HCT116 (cell line): Measurements from ENCODE around the gene BSX. TPM values are rescaled to one million over a fixed set of nuclear protein-coding genes. Genes with fewer than 3 reads are reported as not detected.

Source experiments
- ATAC-seq: fragments of 200-7000 bp; cut with Tn5 transposase; 2 replicates; pipeline ENCODE4 v1.9.1; 2020; ENCODE audit warnings: mild to moderate bottlenecking, moderate library complexity
- BruUV-seq: library from RNA; stranded (reverse); fragments of 400-500 nt; replicated peaks from 2 replicates; lab custom pipeline; 2021; lab: Mats Ljungman, UMichigan
- CTCF ChIA-PET: fragments of 300-600 bp; sonication (Branson Sonifier 250); formaldehyde crosslinking; loops from one replicate; lab custom pipeline; 2021; ENCODE audit warnings: antibody characterized with exemption; lab: Charles Lee
- POLR2A ChIA-PET: fragments of 300-600, 350-600 bp; sonication (Branson Sonifier 250); formaldehyde crosslinking; loops from one replicate; lab custom pipeline; 2021; ENCODE audit warnings: antibody characterized with exemption; lab: Charles Lee
- RAD21 ChIA-PET, 2 experiments: fragments of 300-600 bp; sonication (Branson Sonifier 250); formaldehyde crosslinking; loops; one replicate each; lab custom pipeline; 2023; ENCODE audit warnings: low total read pairs in 2 of 2; ENCODE audit not compliant: uncharacterized antibody in 2 of 2, unreplicated experiment in 2 of 2, low non-redundant PET in 1 of 2; lab: Charles Lee
- DNase-seq: peaks from one replicate; pipeline ENCODE4 v3.0.0-alpha.2; 2010; ENCODE audit warnings: low read depth, low spot score
- H2AFZ ChIP-seq: fragments of 200-600 bp; shearing (Covaris generic), sonication (generic); 2 replicates; pipeline ENCODE4 v1.6.1; 2017; ENCODE audit warnings: low read depth, mixed run types, mixed read lengths, antibody characterized with exemption, low read length; ENCODE audit not compliant: poor library complexity, severe bottlenecking
- H3K27ac ChIP-seq: 2 replicates; pipeline ENCODE4 v1.5.1; 2012; ENCODE audit warnings: low read depth, low read length
- H3K27me3 ChIP-seq: fragments of 200-600 bp; sonication (generic); 2 replicates; pipeline ENCODE4 v1.6.1; 2016; ENCODE audit warnings: mixed run types, low read length, mixed read lengths; ENCODE audit not compliant: insufficient read depth
- H3K36me3 ChIP-seq, 2 experiments: fragments of 200-500 bp in 1 of 2; fragments of 200-600 bp in 1 of 2; sonication (Bioruptor generic) in 1 of 2; sonication (generic) in 1 of 2; 2 replicates each; pipeline versions ENCODE4 v1.5.1 to v1.6.1; 2014 to 2016; ENCODE audit warnings: low read length in 2 of 2, inconsistent platforms in 1 of 2, mixed read lengths in 1 of 2, mixed run types in 1 of 2; ENCODE audit not compliant: insufficient read depth in 2 of 2, control insufficient read depth in 1 of 2
- H3K4me1 ChIP-seq, 2 experiments: fragments of 200-600 bp in 1 of 2; sonication (generic) in 1 of 2; 2 replicates each; pipeline versions ENCODE4 v1.5.1 to v1.6.1; 2012 to 2017; ENCODE audit warnings: low read length in 2 of 2, inconsistent platforms in 1 of 2, mild to moderate bottlenecking in 1 of 2, mixed read lengths in 1 of 2, mixed run types in 1 of 2, moderate library complexity in 1 of 2; ENCODE audit not compliant: insufficient read depth in 2 of 2, control insufficient read depth in 1 of 2
- H3K4me2 ChIP-seq: fragments of 200-600 bp; sonication (generic); 2 replicates; pipeline ENCODE4 v1.6.1; 2017; ENCODE audit warnings: mixed run types, low read length, mixed read lengths
- H3K4me3 ChIP-seq, 2 experiments: fragments of 200-600 bp in 1 of 2; sonication (generic) in 1 of 2; replicated peaks in 1 of 2; 2 replicates each; pipeline ENCODE4 v1.5.1; 2011 to 2016; ENCODE audit warnings: low read length in 2 of 2, control low read depth in 1 of 2, low read depth in 1 of 2, mild to moderate bottlenecking in 1 of 2, mixed read lengths in 1 of 2, mixed run types in 1 of 2
- H3K79me2 ChIP-seq: fragments of 200-600 bp; sonication (generic); 2 replicates; pipeline ENCODE4 v1.6.1; 2017; ENCODE audit warnings: mild to moderate bottlenecking, mixed run types, low read length, moderate library complexity, mixed read lengths; ENCODE audit not compliant: insufficient read depth
- H3K9ac ChIP-seq: fragments of 200-600 bp; sonication (generic); 2 replicates; pipeline ENCODE4 v1.6.1; 2016; ENCODE audit warnings: low read length, mixed read lengths
- H3K9me2 ChIP-seq: fragments of 200-600 bp; sonication (generic), shearing (Covaris generic); 2 replicates; pipeline ENCODE4 v1.6.1; 2017; ENCODE audit warnings: mixed run types, mild to moderate bottlenecking, moderate library complexity; ENCODE audit not compliant: insufficient read depth
- H3K9me3 ChIP-seq, 2 experiments: fragments of 200-500 bp in 1 of 2; fragments of 200-600 bp in 1 of 2; sonication (Bioruptor generic) in 1 of 2; sonication (generic) in 1 of 2; 2 replicates each; pipeline ENCODE4 v1.6.1; 2014 to 2017; ENCODE audit warnings: low read length in 2 of 2, mixed read lengths in 2 of 2, inconsistent platforms in 1 of 2, low read depth in 1 of 2, mild to moderate bottlenecking in 1 of 2, mixed run types in 1 of 2, moderate library complexity in 1 of 2; ENCODE audit not compliant: control insufficient read depth in 1 of 2, insufficient read depth in 1 of 2
- H4K20me1 ChIP-seq: fragments of 200-600 bp; sonication (generic), shearing (Covaris generic); 2 replicates; pipeline ENCODE4 v1.6.1; 2017; ENCODE audit warnings: mixed run types, mild to moderate bottlenecking, moderate library complexity; ENCODE audit not compliant: insufficient read depth
- ATF3 ChIP-seq: IDR thresholded peaks from 2 replicates; pipeline ENCODE4 v1.6.1; 2012
- CBX3 ChIP-seq: IDR thresholded peaks from 2 replicates; pipeline ENCODE4 v1.6.1; 2012; ENCODE audit warnings: low read depth
- CEBPB ChIP-seq: IDR thresholded peaks from 2 replicates; pipeline ENCODE4 v1.6.1; 2012; ENCODE audit warnings: low read depth
- CTCF ChIP-seq, 3 experiments: fragments of 200-600 bp in 1 of 3; sonication (generic) in 1 of 3; IDR thresholded peaks in 2 of 3; conservative IDR thresholded peaks in 1 of 3; 2 replicates each; pipeline ENCODE4 v1.5.1; 2012 to 2017; ENCODE audit warnings: low read depth in 2 of 3, low read length in 2 of 3, antibody characterized with exemption in 1 of 3, borderline replicate concordance in 1 of 3, control low read depth in 1 of 3, mild to moderate bottlenecking in 1 of 3, mixed read lengths in 1 of 3, mixed run types in 1 of 3, moderate library complexity in 1 of 3; ENCODE audit not compliant: insufficient read depth in 1 of 3
- EGR1 ChIP-seq: IDR thresholded peaks from 2 replicates; pipeline ENCODE4 v1.6.1; 2012; ENCODE audit warnings: low read depth
- ELF1 ChIP-seq: IDR thresholded peaks from 2 replicates; pipeline ENCODE4 v1.6.1; 2012; ENCODE audit warnings: low read depth, borderline replicate concordance
- EZH2 ChIP-seq: fragments of 200-600 bp; sonication (generic); IDR thresholded peaks from 2 replicates; pipeline ENCODE4 v1.6.1; 2017; ENCODE audit warnings: antibody characterized with exemption, mixed run types
- EZH2phosphoT487 ChIP-seq: fragments of 200-600 bp; IDR thresholded peaks from 2 replicates; pipeline ENCODE4 v1.6.1; 2018; ENCODE audit warnings: antibody characterized with exemption, borderline replicate concordance
- FOSL1 ChIP-seq: IDR thresholded peaks from 2 replicates; pipeline ENCODE4 v1.6.1; 2012; ENCODE audit warnings: low read depth
- JUND ChIP-seq: IDR thresholded peaks from 2 replicates; pipeline ENCODE4 v1.6.1; 2012
- POLR2A ChIP-seq: IDR thresholded peaks from 2 replicates; pipeline ENCODE4 v1.7.0; 2011; ENCODE audit warnings: borderline replicate concordance; ENCODE audit not compliant: insufficient read depth, insufficient read length; ENCODE audit errors: extremely low read depth
- POLR2AphosphoS5 ChIP-seq: IDR thresholded peaks from 2 replicates; pipeline ENCODE4 v1.6.1; 2011; ENCODE audit warnings: mild to moderate bottlenecking, low read depth, low read length, moderate library complexity
- RAD21 ChIP-seq: IDR thresholded peaks from 2 replicates; pipeline ENCODE4 v1.6.1; 2012; ENCODE audit warnings: low read depth, mild to moderate bottlenecking
- REST ChIP-seq: IDR thresholded peaks from 2 replicates; pipeline ENCODE4 v1.6.1; 2012; ENCODE audit warnings: low read depth
- SIN3A ChIP-seq: IDR thresholded peaks from 2 replicates; pipeline ENCODE4 v1.6.1; 2012; ENCODE audit warnings: low read depth
- SP1 ChIP-seq: IDR thresholded peaks from 2 replicates; pipeline ENCODE4 v1.6.1; 2012; ENCODE audit warnings: low read depth
- SRF ChIP-seq: IDR thresholded peaks from 2 replicates; pipeline ENCODE4 v1.6.1; 2012; ENCODE audit warnings: low read depth
- TCF7L2 ChIP-seq: IDR thresholded peaks from 2 replicates; pipeline ENCODE4 v1.7.0; 2011; ENCODE audit warnings: borderline replicate concordance, inconsistent platforms; ENCODE audit not compliant: insufficient read depth, insufficient read length; ENCODE audit errors: extremely low read depth
- ZFX ChIP-seq: fragments of 450-650 bp; IDR thresholded peaks from 2 replicates; pipeline ENCODE4 v1.6.1; 2017
- intact Hi-C: fragments of 100-400 bp; cut with micrococcal nuclease; formaldehyde crosslinking; loops from 2 replicates; pipeline ENCODE4 v1.10.0; 2022
- total RNA-seq: library from RNA; stranded (reverse); gene quantifications from one replicate; pipeline ENCODE4 v1.2.1, GENCODE V29; 2021; ENCODE audit not compliant: unreplicated experiment

BSX gene
- total RNA-seq, 1 experiment from 2014 or later = not detected

- H3K79me2 ChIP-seq = no peaks in the 10 kb centered on the region
- ATAC-seq = no peak
- H2AFZ ChIP-seq = no peak overlapping the region
- CTCF ChIA-PET = no interaction called here
- no peak overlapping the region for H3K27ac ChIP-seq
- no peaks in the 10 kb centered on the region for H3K9me3 ChIP-seq
- intact Hi-C loops = no loop called here
- no TSS peak for BruUV-seq
- no peaks in the 10 kb centered on the region for H3K27me3 ChIP-seq
- no peak overlapping the region for H3K4me3 ChIP-seq
- no peak overlapping the region for H3K4me2 ChIP-seq
- DNase-seq = no peak
- TF ChIP-seq RAD21 = no peak
- no peak for TF ChIP-seq EGR1
- no peak for TF ChIP-seq JUND
- no peak for TF ChIP-seq EZH2phosphoT487
- TF ChIP-seq SP1 = no peak
- no peak for TF ChIP-seq ZFX
- TF ChIP-seq ELF1 = no peak
- TF ChIP-seq POLR2AphosphoS5 = no peak
- TF ChIP-seq POLR2A = no peak
- TF ChIP-seq CTCF (IDR thresholded peaks at IDR 0.05 in 2 of 3, conservative IDR thresholded peaks at IDR 0.05 in 1 of 3; ENCODE audit: borderline replicate concordance in 1 of 3, insufficient read depth in 1 of 3, low read depth in 2 of 3, low read length in 2 of 3) = no peak
- no peak for TF ChIP-seq ATF3
- no peak for TF ChIP-seq CEBPB
- no peak for TF ChIP-seq CBX3
- no peak for TF ChIP-seq EZH2
- no peak for TF ChIP-seq TCF7L2
- TF ChIP-seq REST = no peak
- no peak for TF ChIP-seq FOSL1
- TF ChIP-seq SRF = no peak
- TF ChIP-seq SIN3A = no peak
- POLR2A ChIA-PET = no interaction called here
- RAD21 ChIA-PET = no interaction called here
- no peaks in the 10 kb centered on the region for H4K20me1 ChIP-seq
- 0 out of 2 replicates have a peak, but pooled peaks cover 4% of the 10 kb centered on the region for H3K9me2 ChIP-seq
- no peak overlapping the region for H3K9ac ChIP-seq
- no peaks in the 10 kb centered on the region for H3K4me1 ChIP-seq
- no peaks in the 10 kb centered on the region for H3K36me3 ChIP-seq
Measured at GRCh38 chr11:122937983-122938382, 43.7 kb downstream of the BSX start.
